NCI-H526 treated with DMSO at 0.1 percent for 48 hours (cell line): Measurements from ENCODE around the gene BICDL2.
A peak's percentile ranks its signal among the peaks of the same experiment; 100 is the strongest.

Experiments
- DNase-seq: peaks from one replicate; lab custom pipeline; 2025; lab: John Stamatoyannopoulos, UW

The BICDL2 gene

GRCh38 chr16:3025032-3026002 is 11.4 kb downstream of the BICDL2 start:
- no peak for DNase-seq

DNA sequence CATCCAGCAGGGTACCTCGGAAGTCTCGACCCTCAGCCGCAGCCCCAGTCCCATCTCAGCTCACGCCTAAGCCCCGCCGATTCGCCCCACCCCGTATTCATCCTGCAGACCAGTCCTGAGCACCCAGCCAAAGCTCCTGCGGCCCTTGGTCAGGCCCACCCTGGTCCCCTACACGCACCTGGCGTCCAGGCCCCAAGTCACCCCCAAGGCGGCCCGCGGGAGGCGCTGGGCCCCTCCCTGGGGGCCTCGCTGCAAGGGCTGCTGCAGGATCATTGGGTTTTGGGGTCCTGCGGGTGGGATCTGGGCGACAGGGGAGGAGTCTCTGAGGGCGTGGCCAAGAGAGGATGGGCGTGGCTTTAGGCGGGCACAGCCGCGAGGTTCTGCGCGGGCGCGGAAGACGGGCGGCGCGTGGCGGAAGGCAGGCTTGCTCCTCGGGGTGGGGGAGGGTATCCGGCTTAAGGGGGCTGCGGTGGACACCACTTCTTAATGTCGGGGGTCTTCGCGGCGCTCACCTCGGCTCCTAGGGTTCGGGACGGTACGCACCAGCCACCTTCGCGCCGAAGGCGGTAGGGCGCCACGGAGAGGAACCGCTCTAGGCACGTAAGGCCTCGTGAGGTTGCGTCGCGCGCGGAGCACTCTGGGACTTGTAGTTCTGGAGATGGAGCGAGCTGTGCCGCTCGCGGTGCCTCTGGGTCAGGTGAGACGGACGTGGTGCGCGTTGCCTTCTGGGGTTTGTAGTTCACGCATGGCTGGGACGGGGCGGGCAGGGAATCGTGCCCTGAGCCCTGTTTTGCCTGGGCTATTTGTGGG is 12.9 kb downstream of the BICDL2 start, which contains the start of the genes HCFC1R1 and THOC6:
Gene HCFC1R1, minus strand, starts transcription at position 274 of the 810 bp plus-strand sequence. Its CDS starts 1 bp downstream, at position 273.
Gene THOC6, plus strand, starts transcription at position 367 of the 810 bp plus-strand sequence. Its CDS starts 292 bp downstream, at position 659.
- peak; percentile 88 for DNase-seq

DNA sequence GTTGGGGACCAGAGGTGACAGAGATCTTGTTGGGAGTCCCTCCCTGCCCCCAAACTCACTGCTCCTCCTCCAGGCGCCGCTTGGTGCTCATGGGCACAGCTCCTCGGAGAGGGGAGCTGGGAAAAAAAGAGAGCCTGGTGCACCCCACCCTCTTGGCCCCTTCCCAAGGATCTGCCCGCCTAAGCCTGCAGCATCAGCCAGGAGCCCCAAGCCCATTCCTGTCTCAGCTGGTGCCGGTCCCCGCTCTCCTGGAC is 13.4 kb downstream of the BICDL2 start:
- no peak for DNase-seq

- DNase-seq, result no peak
These were observed 13.9 kb downstream of the BICDL2 start for GRCh38 chr16:3022684-3023414.

GRCh38 chr16:3022208-3022683 is 14.5 kb downstream of the BICDL2 start:
- no peak for DNase-seq

DNA sequence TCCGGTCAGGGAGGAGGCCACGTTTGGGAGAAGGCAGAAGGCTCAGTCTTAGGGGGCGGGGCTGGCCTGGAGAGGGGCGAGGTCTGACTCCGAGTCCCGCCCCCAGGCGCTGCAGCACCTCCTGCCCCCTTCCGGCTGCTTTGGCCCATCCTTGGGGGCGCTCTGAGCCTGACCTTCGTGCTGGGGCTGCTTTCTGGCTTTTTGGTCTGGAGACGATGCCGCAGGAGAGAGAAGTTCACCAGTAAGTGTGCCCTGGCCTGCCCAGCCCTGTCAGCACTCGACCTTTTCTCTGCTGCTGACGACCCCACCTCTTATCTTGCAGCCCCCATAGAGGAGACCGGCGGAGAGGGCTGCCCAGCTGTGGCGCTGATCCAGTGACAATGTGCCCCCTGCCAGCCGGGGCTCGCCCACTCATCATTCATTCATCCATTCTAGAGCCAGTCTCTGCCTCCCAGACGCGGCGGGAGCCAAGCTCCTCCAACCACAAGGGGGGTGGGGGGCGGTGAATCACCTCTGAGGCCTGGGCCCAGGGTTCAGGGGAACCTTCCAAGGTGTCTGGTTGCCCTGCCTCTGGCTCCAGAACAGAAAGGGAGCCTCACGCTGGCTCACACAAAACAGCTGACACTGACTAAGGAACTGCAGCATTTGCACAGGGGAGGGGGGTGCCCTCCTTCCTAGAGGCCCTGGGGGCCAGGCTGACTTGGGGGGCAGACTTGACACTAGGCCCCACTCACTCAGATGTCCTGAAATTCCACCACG is 15.1 kb downstream of the BICDL2 start:
- peak; percentile 36 for DNase-seq

GRCh38 chr16:3020604-3021448 is 15.9 kb downstream of the BICDL2 start:
- DNase-seq, result no peak

GRCh38 chr16:3020247-3020603 is 16.5 kb downstream of the BICDL2 start, which contains the start of gene TNFRSF12A:
TNFRSF12A (plus strand) TSS chr16:3020368; CDS start chr16:3020398, 30 bp downstream.
- DNase-seq, result no peak

DNA sequence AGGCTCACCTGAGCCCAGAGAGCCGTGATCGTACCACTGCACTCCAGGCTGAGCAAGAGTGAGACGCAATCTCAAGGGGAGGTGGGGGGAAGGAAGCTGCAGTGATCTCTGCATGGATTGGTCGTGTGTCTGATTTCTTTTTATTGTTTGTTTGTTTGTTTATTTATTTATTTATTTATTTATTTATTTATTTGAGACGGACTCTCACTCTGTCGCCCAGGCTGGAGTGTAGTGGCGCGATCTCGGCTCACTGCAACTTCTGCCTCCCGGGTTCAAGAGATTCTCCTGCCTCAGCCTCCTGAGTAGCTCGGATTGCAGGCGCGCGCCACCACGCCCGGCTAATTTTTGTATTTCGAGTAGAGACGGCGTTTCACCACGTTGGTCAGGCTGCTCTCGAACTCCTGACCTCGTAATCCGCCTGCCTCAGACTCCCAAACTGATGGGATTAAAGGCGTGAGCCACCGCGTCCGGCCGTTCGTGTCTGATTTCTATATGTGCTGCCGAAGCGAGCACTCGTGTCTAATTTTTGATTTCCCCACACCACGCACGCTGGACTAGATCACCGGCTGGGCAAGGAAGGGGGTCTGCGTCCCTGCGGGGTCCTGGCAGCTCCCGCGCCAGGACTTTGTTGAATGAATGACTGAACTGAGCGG is 17.0 kb downstream of the BICDL2 start:
- no peak for DNase-seq

GRCh38 chr16:3017794-3018506 is 18.8 kb downstream of the BICDL2 start, which contains the start of gene CLDN6:
CLDN6 (minus strand) TSS chr16:3018183; CDS start chr16:3016021, 2,162 bp downstream.
- DNase-seq, result no peak

- no peak for DNase-seq
These were observed 19.4 kb downstream of the BICDL2 start for GRCh38 chr16:3017344-3017743.

DNA sequence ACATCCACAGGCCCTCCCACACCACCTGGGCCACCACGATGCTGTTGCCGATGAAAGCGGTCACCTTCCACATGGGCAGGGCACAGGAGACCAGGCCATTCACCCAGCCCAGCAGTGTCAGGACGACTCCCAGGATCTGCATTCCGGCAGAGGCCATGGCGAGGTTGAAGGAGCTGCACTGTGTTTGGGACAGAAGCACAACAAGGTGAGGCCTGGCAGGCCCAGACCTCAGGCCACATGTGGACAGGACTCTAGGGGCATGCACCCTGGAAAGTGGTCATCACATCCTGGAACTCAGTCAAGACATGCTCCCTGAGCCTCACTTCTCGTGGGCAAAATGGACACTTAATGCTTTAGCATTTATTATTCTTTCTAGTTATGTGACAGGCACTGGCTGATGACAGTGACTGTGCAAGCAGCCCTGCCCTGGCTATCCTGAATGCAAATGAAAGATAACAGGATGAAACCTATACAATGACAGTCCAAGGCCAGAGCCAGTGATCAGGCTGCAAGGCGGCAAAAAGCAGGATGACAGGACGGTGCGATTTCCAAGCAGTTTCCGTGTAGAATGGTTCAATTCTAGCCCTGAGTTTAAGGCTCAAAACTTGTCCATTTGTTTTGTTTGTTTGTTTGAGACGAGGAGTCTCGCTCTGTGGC is 20.8 kb downstream of the BICDL2 start:
- DNase-seq, result no peak

- no peak for DNase-seq
These were observed 21.8 kb downstream of the BICDL2 start for GRCh38 chr16:3014971-3015370.

GRCh38 chr16:3013998-3014690 is 22.6 kb downstream of the BICDL2 start:
- DNase-seq, result no peak

GRCh38 chr16:3013491-3013951 is 23.2 kb downstream of the BICDL2 start:
- no peak for DNase-seq

DNA sequence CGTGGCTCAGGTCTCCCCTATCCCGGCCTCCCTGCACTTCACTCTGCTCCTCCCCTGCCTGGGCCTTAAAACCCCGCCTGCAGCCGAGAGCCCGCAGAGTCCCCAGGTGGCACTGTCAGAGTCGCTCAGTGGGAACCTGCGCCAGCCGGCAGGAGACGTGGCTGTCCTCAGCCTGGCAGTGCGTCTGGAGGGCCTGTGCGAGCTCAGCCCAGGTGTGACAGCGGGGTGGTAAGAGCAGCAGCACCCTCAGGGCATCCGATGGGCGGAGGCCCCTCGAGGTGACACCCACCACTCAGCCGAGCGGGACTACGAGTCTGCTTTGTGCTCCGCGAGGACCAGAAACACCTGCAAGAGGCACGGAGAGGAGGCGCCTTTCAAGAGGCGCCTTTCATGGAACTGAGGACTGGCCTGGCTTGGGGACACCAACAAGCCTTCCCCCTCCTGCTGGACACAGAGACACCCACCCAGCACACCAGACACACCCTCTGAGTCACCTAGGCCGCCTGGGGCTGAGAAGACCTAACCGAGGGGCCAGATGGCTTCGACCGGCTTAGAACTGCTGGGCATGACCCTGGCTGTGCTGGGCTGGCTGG is 23.8 kb downstream of the BICDL2 start, which contains the start of gene CLDN9:
Gene CLDN9, plus strand, starts transcription at position 96 of the 593 bp plus-strand sequence. Its CDS starts 440 bp downstream, at position 536.
- no peak for DNase-seq

GRCh38 chr16:3012246-3012645 is 24.5 kb downstream of the BICDL2 start:
- peak; percentile 31 for DNase-seq
